PC-3 (cell line): ENCODE measurements around the gene ABCC3.

ENCODE experiments used
- CTCF ChIP-seq: fragments of 300-600 bp; sonication (generic); conservative IDR thresholded peaks from 2 replicates; pipeline ENCODE4 v1.5.1; 2017; ENCODE audit warnings: antibody characterized with exemption, low read depth, mild to moderate bottlenecking, low read length
- EZH2 ChIP-seq: fragments of 300-600 bp; sonication (generic); IDR thresholded peaks from one replicate; pipeline ENCODE4 v1.6.1; 2017; ENCODE audit warnings: antibody characterized with exemption, mild to moderate bottlenecking, low read length; ENCODE audit not compliant: unreplicated experiment

GRCh38 chr17:50690887-50691549 lies 56.3 kb downstream of the ABCC3 start:
- TF ChIP-seq CTCF = no peak
- no peak for TF ChIP-seq EZH2
